Measurements from ENCODE around the gene AK3. TPM values are rescaled to one million over a fixed set of nuclear protein-coding genes. Genes with fewer than 3 reads are reported as not detected.
A peak's percentile ranks its signal among the peaks of the same experiment; 100 is the strongest.

The AK3 gene
- total and polyA plus RNA-seq, 2 of the 8 experiments (the other 6 are each of a cell fraction or from before 2014, with no cell fraction given) = 8.9 to 30.0 TPM

- ChIA-PET CTCF (ENCODE audit: partially characterized antibody) (interaction anchor here (0.5 to 3.2 kb wide), 4 partner anchors 13 to 348 kb away, joined by 3 to 10 read pairs (median 4); no protein-coding TSS in a partner anchor), POLR2A (ENCODE audit: partially characterized antibody) (interaction anchor here (1.0 to 1.4 kb wide), 2 partner anchors 8 to 10 kb away, joined by 3 to 6 read pairs; partner anchors contain the start of gene RCL1)
- DNase-seq (ENCODE audit: low read depth in 1 of 2, low spot score in 2 of 2) (no peak), FAIRE-seq (no peak)
- Histone ChIP-seq H2BK12ac (ENCODE audit: low read depth, low read length) (no peak overlapping the region), H3K23me2 (ENCODE audit: low read depth, low read length) (no peaks in the 10 kb centered on the region), H3K4me2 (ENCODE audit: insufficient read depth in 1 of 2, low read depth in 2 of 2, low read length in 2 of 2) (no peak overlapping the region), H3K18ac (ENCODE audit: extremely low read depth, low read length) (no peak overlapping the region), H3K56ac (replicated peaks; ENCODE audit: insufficient read length, low read depth, low read length) (no peak overlapping the region), H3K27me3 (replicated peaks in 1 of 4; ENCODE audit: control insufficient read depth in 3 of 4, extremely low read depth in 1 of 4, insufficient read depth in 3 of 4, low read length in 3 of 4) (no peaks in the 10 kb centered on the region), H2BK120ac (replicated peaks; ENCODE audit: low read depth, low read length) (no peak overlapping the region), H3K4me1 (replicated peaks in 1 of 4; ENCODE audit: control insufficient read depth in 3 of 4, insufficient read depth in 4 of 4, low read length in 3 of 4) (no peaks in the 10 kb centered on the region), H2AFZ (ENCODE audit: low read length) (no peak overlapping the region), H3K36me3 (ENCODE audit: control insufficient read depth in 2 of 4, insufficient read depth in 4 of 4, low read length in 3 of 4) (no peaks in the 10 kb centered on the region), H2BK15ac (ENCODE audit: low read length) (no peak overlapping the region), H3K79me1 (ENCODE audit: low read depth, low read length) (no peaks in the 10 kb centered on the region), H3K14ac (ENCODE audit: insufficient read length) (no peak overlapping the region), H3K4ac (replicated peaks; ENCODE audit: insufficient read length, low read depth, low read length) (no peak overlapping the region), H4K8ac (ENCODE audit: extremely low read depth, insufficient read depth, low read length) (no peak overlapping the region), H4K5ac (ENCODE audit: insufficient read length, low read depth, low read length) (no peak overlapping the region), H3K79me2 (ENCODE audit: control insufficient read depth in 1 of 2, insufficient read depth in 2 of 2, low read length in 2 of 2) (no peaks in the 10 kb centered on the region), H3K23ac (ENCODE audit: insufficient read length) (no peak overlapping the region), H2BK5ac (ENCODE audit: low read depth, low read length) (no peak overlapping the region), H4K91ac (replicated peaks; ENCODE audit: insufficient read length, low read length) (no peak overlapping the region), H3K27ac (ENCODE audit: low read depth, low read length) (no peak overlapping the region), H2AK5ac (ENCODE audit: low read depth, low read length) (no peak overlapping the region), H3K9ac (replicated peaks in 1 of 4; ENCODE audit: extremely low read depth in 1 of 4, low read depth in 3 of 4, low read length in 3 of 4) (no peak overlapping the region), H4K20me1 (replicated peaks in 1 of 2; ENCODE audit: control insufficient read depth in 1 of 2, insufficient read depth in 2 of 2, low read length in 2 of 2) (no peaks in the 10 kb centered on the region), H2BK20ac (ENCODE audit: low read length) (no peak overlapping the region), H3K4me3 (ENCODE audit: extremely low read depth in 1 of 4, insufficient read depth in 2 of 4, low read depth in 3 of 4, low read length in 4 of 4) (no peak overlapping the region), H3K9me3 (ENCODE audit: insufficient read depth in 2 of 2, low read depth in 1 of 2, low read length in 1 of 2) (no peaks in the 10 kb centered on the region)
- WGBS, 2 experiments (ENCODE audit: extremely low coverage in 1 of 2, insufficient coverage in 1 of 2, insufficient read length in 1 of 2, insufficient replicate concordance in 2 of 2, low coverage in 1 of 2, low lambda C conversion rate in 2 of 2, missing lambda C conversion rate in 1 of 2) = 82% methylated on average over 2 of the region's 2 CpGs; no CpG with 5 or more reads in 1 of the 2 experiments
- TF ChIP-seq CREB1 (IDR thresholded peaks at IDR 0.05) (no peak), KDM4A (IDR thresholded peaks at IDR 0.05; ENCODE audit: low read depth, low read length, severe bottlenecking) (no peak), FOSL1 (IDR thresholded peaks at IDR 0.05; ENCODE audit: insufficient read depth, low read depth, low read length) (no peak), NANOG (IDR thresholded peaks at IDR 0.05; ENCODE audit: insufficient read depth, low read depth, low read length, poor library complexity, severe bottlenecking) (no peak), KDM1A (IDR thresholded peaks at IDR 0.05; ENCODE audit: borderline replicate concordance, low read length) (no peak), HDAC6 (IDR thresholded peaks at IDR 0.05; ENCODE audit: low read depth, low read length) (no peak), PHF8 (conservative IDR thresholded peaks at IDR 0.05; ENCODE audit: low read depth, low read length) (no peak), CEBPB (IDR thresholded peaks at IDR 0.05; ENCODE audit: low read depth, low read length) (peak; percentile 44; the same call in 1 of the 2 replicates), GTF2F1 (IDR thresholded peaks at IDR 0.05; ENCODE audit: borderline replicate concordance, low read depth, low read length) (no peak)
Measured at GRCh38 chr9:4784403-4784802, 43.4 kb upstream of the AK3 start.

Measured in H1 (cell line).